ENCODE measurements around the gene SCUBE1. TPM values are rescaled to one million over a fixed set of nuclear protein-coding genes. Genes with fewer than 3 reads are reported as not detected.
A peak's percentile ranks its signal among the peaks of the same experiment; 100 is the strongest.

SCUBE1 gene
- total and polyA plus RNA-seq, 2 donors from 2014 or later = 2.3 to 7.1 TPM

- Histone ChIP-seq H3K9ac (ENCODE audit: low read length in 3 of 3) (no peak overlapping the region), H3K27ac (ENCODE audit: low read depth in 2 of 2, low read length in 2 of 2) (no peak overlapping the region), H3K36me3 (ENCODE audit: control insufficient read depth in 2 of 3, insufficient read depth in 3 of 3, low read length in 3 of 3) (peaks cover 0 to 20% (median 4%) of the 10 kb centered on the region in 3 donors), H3K4me3 (ENCODE audit: low read length in 3 of 3) (no peak overlapping the region), H3K9me3 (ENCODE audit: control insufficient read depth in 2 of 3, insufficient read depth in 1 of 3, low read length in 3 of 3) (no peaks in the 10 kb centered on the region), H3K27me3 (ENCODE audit: control insufficient read depth, insufficient read depth, low read length) (no peaks in the 10 kb centered on the region), H3K4me1 (ENCODE audit: control insufficient read depth in 2 of 3, insufficient read depth in 2 of 3, low read depth in 1 of 3, low read length in 3 of 3) (no peaks in the 10 kb centered on the region)
- peak in 1 of 5 donors; percentile 67 for DNase-seq
- FAIRE-seq = no peak
- no peak for TF ChIP-seq CTCF (IDR thresholded peaks at IDR 0.05; ENCODE audit: borderline replicate concordance, extremely low read depth, insufficient read depth)
- intact Hi-C loops (cut with DNase I) = no loop called here
These were observed 169.0 kb downstream of the SCUBE1 start for GRCh38 chr22:43173976-43174720.

GRCh38 chr22:43173566-43173965 lies 169.6 kb downstream of the SCUBE1 start:
- FAIRE-seq (no peak), DNase-seq (peak in 1 of 5 donors; percentile 61)
- no peaks in the 10 kb centered on the region for H3K9me3 ChIP-seq (ENCODE audit: control insufficient read depth in 2 of 3, insufficient read depth in 1 of 3, low read length in 3 of 3)
- intact Hi-C loops (cut with DNase I) = no loop called here
- H3K36me3 ChIP-seq (ENCODE audit: control insufficient read depth in 2 of 3, insufficient read depth in 3 of 3, low read length in 3 of 3) = peaks cover 0 to 17% (median 4%) of the 10 kb centered on the region in 3 donors
- TF ChIP-seq CTCF (IDR thresholded peaks at IDR 0.05; ENCODE audit: borderline replicate concordance, extremely low read depth, insufficient read depth) = no peak
- no peak overlapping the region for H3K4me3 ChIP-seq (ENCODE audit: low read length in 3 of 3)
- H3K27ac ChIP-seq (ENCODE audit: low read depth in 2 of 2, low read length in 2 of 2) = no peak overlapping the region
- no peaks in the 10 kb centered on the region for H3K4me1 ChIP-seq (ENCODE audit: control insufficient read depth in 2 of 3, insufficient read depth in 2 of 3, low read depth in 1 of 3, low read length in 3 of 3)
- no peaks in the 10 kb centered on the region for H3K27me3 ChIP-seq (ENCODE audit: control insufficient read depth, insufficient read depth, low read length)
- H3K9ac ChIP-seq (ENCODE audit: low read length in 3 of 3) = no peak overlapping the region

GRCh38 chr22:43172191-43172590 lies 171.0 kb downstream of the SCUBE1 start:
- no peak for TF ChIP-seq CTCF (IDR thresholded peaks at IDR 0.05; ENCODE audit: borderline replicate concordance, extremely low read depth, insufficient read depth)
- Histone ChIP-seq H3K9ac (ENCODE audit: low read length in 3 of 3) (no peak overlapping the region), H3K36me3 (ENCODE audit: control insufficient read depth in 2 of 3, insufficient read depth in 3 of 3, low read length in 3 of 3) (peaks cover 0 to 13% (median 4%) of the 10 kb centered on the region in 3 donors), H3K27ac (ENCODE audit: low read depth in 2 of 2, low read length in 2 of 2) (no peak overlapping the region), H3K9me3 (ENCODE audit: control insufficient read depth in 2 of 3, insufficient read depth in 1 of 3, low read length in 3 of 3) (no peaks in the 10 kb centered on the region), H3K27me3 (ENCODE audit: control insufficient read depth, insufficient read depth, low read length) (no peaks in the 10 kb centered on the region), H3K4me1 (ENCODE audit: control insufficient read depth in 2 of 3, insufficient read depth in 2 of 3, low read depth in 1 of 3, low read length in 3 of 3) (no peaks in the 10 kb centered on the region), H3K4me3 (ENCODE audit: low read length in 3 of 3) (no peak overlapping the region)
- FAIRE-seq (no peak), DNase-seq (peak in 1 of 5 donors; percentile 48)
- intact Hi-C loops (cut with DNase I) = no loop called here

Measured in kidney (tissue), 14 donors.